NCI-H2227 (cell line): ENCODE measurements around the gene GABPA.

Experiments used
- DNase-seq: peaks from one replicate; lab custom pipeline; 2025; ENCODE audit not compliant: unreplicated experiment; lab: John Stamatoyannopoulos, UW

GABPA gene

GRCh38 chr21:25807191-25807590, 72.4 kb downstream of the GABPA start:
- no peak for DNase-seq

GRCh38 chr21:25809013-25809412, 74.2 kb downstream of the GABPA start:
- no peak for DNase-seq

DNA sequence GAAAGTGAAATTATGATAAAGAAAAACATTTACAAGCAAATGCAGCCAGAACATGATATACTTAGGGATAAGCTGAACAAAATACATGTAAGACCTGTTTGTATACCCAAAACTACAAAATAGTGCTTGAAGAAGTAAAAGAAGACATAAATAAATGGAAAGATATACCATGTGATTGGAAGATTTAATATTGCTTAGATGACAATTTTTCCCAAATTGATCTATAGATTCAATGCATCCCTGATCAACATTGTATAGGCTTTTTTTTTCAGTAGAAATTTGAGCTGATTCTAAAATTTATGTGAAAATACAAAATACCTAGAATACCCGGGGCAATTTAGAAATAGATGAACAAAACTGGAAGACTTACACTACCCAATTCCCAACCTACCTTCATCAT, 76.4 kb downstream of the GABPA start:
- no peak for DNase-seq

DNA sequence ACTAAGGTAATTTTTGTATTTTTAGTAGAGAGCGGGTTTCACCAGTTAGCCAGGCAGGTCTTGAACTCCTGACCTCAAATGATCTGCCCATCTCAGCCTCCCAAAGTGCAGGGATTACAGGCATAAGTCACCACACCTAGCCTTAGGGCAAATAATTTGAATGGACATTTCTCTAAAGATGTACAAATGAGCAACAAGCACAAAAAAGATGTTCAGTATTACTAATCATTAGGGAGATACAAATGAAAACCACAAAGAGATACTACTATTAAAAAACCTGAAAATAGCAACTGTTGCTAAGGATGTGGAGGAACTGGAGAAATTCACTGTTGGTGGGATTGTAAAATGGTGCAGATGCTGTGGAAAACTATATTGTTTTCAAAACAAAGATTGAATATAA, 79.1 kb downstream of the GABPA start:
- DNase-seq = no peak

DNA sequence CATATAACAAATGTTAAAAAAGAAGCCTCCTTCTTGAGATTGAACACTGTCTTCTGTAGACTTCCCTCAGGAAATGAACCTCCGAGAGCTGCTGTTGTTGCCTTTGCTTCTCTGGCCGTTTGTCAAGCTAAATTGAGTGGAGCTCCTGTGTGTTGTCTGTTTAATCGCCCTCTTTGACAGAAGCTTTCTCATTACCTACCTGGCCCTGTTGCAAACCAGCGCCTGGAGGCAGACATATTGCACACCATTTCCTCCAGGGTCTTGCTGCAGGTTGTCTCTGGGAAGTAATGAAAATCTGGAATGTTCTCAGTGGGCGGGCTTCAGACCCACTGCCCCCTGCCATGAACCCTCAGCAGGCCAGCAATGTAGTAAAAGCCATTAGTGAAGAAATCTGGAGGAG, 83.3 kb downstream of the GABPA start:
- DNase-seq = no peak

GRCh38 chr21:25818551-25818950, 83.8 kb downstream of the GABPA start:
- no peak for DNase-seq
